HuH-7 (cell line): ENCODE data around the gene SIGLEC7.
A peak's percentile ranks its signal among the peaks of the same experiment; 100 is the strongest.

ENCODE experiments used
- DNase-seq: peaks from one replicate; pipeline ENCODE4 v3.0.0; 2011; ENCODE audit warnings: low spot score

The SIGLEC7 gene

GRCh38 chr19:51142119-51142518, at the start of gene SIGLEC7:
Gene SIGLEC7, plus strand, starts transcription at chr19:51142301. Its CDS starts 69 bp downstream, at chr19:51142370.
- no peak for DNase-seq

- DNase-seq = no peak
Measured at GRCh38 chr19:51093101-51093500, 49.0 kb upstream of the SIGLEC7 start.

- DNase-seq = no peak
Measured at GRCh38 chr19:51093510-51094345, 48.4 kb upstream of the SIGLEC7 start.

DNA sequence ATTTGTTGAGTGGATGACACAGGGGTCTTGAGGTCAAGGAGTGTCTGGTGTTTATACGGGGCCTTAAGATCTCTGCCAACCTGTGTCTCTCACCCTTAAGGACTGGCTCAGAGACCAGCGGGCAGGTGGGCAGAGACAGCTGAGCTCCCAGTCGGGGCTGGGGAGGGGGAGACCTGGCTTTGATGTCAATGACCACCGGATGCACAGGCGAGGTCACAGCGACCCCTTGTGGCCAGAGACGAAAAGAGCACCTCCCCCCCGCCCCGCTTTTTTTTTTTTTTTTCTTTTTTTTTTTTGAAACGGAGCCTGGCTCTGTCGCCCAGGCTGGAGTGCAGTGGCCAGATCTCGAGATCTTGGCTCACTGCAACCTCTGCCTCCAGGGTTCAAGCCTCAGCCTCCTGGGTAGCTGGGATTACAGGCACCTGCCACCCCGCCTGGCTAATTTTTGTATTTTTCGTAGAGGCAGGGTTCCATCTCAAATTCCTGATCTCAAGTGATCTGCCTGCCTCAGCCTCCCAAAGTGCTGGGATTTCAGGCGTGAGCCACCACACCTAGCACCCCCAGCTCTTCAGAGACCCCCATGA, 47.3 kb upstream of the SIGLEC7 start:
- DNase-seq = peak; percentile 84

DNA sequence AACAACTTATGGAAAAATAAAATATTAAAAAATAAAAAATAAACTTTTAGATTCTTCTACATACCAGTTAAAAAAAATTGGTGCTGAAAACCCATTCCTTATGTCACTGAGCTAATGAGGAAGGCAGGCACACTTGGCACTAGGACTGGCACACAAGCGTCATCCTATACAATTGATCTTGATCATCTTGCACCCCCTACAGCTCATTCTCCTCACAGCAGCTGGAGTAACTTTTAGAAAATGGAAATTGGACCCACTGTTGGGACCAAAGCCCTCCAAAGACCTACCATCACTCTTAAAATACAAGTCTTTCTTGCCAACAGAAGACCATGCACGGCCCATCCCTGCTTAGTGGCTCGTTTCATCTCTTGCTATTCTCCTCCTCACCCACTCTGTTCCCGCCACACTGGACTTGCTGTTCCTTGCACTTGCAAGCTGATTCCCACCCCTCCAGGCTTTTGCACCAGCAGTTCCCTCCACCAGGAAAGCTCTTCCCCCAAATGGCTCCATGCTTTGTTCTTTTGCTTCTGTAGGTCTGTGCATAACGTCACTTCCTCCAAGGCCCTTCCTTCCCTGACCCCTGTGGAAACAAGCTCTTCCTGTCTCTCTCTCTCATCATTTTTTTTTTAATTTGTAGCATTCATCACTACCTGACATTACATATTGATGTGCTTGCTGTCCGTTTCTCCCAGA, 45.5 kb upstream of the SIGLEC7 start:
- DNase-seq = peak; percentile 37

DNA sequence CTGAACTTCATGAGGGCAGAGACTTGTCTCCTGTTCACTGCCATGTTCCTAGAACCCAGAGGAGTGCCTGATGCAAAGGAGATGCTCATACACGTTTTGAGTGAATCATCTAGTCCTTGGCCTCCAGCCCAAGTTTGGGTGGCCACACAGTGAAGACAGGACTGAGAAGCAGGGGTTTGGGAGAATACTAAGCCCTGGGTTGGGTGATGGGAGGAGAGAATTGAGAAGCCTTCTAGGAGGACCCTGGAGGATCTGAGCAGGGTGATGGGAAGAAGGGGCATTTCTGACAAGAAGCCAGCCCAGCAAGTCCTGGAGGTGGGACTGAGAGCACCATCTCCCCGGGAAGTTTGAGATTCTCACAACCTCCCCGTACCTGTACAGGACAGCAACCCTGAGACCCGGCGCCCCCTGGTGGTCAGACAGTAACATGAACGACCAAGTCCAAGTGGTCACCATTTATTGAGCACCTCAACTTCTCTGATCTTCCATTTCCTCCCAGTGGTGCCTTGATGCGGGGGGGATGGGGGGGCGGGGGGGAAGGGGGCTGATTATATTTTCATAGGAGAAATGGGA, 44.8 kb upstream of the SIGLEC7 start:
- DNase-seq = peak; percentile 84

- no peak for DNase-seq
Measured at GRCh38 chr19:51097796-51098195, 44.3 kb upstream of the SIGLEC7 start.

DNA sequence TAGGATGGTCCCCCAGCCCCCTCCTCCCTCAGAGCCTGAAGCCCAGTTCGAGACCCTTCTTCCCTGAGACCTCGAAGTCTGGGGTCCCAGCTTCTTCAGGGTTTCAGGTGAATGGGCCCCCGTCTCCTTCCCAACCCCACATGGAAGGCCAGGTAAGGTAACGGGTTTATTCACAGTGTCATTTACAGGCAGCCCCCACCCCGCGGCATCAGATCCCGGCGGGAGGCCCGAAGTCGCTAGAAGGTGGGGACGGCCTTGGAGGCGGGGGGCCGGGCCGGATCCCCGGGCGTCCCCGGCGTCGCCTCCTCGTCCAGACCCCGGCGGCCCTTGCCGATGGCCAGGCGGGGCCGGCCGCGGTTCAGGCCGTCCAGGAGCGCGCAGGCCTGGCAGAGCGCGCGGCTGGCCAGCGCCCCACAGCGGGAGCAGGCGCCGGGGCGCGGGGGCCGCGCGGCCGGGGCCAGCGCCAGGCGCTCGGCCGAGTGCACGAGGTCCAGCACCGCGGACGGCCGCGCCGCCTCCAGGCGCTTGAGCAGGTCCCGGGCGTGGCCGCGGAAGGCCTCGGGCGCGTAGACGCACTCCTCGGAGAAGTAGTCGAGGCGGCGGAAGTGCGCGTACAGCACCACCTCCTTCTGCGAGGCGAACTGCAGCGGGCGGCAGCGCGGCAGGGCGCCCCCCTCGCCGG, 43.6 kb upstream of the SIGLEC7 start:
- DNase-seq = no peak

- DNase-seq = no peak
Measured at GRCh38 chr19:51099047-51099382, 43.1 kb upstream of the SIGLEC7 start.

- DNase-seq = no peak
Measured at GRCh38 chr19:51100601-51101000, 41.5 kb upstream of the SIGLEC7 start.

DNA sequence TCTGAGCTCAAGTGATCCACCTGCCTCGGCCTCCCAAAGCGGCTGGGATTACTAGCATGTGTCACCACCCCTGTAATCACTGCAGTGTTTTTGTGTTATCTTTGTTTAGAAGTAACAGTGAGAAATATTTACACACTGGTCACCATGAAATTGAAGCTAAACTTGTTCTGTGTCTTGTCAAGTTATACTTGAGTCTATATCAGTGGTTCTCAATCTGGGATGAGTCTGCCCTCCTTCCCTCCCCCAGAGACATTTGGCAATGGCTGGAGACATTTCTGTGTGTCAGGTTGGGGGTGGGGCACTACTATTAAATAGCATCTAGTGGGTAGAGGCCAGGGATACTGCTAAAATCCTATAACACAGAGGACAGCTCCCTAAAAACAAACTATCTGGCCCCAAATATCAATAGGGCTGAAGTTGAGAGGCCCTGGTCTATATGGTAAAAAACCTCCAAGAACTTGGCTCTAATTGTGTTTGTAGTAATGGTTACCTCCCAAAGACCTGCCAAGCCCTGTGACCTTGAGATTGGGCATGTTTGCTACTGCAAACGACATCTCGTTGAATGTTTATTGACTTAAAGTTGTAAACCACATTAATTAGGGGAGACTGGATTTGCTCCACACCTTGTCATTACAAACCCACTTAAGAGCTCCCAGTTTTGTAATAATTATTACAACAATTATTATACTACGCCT, 40.8 kb upstream of the SIGLEC7 start:
- DNase-seq = no peak

GRCh38 chr19:51102991-51103390, 39.1 kb upstream of the SIGLEC7 start:
- no peak for DNase-seq

- no peak for DNase-seq
Measured at GRCh38 chr19:51103926-51104341, 38.2 kb upstream of the SIGLEC7 start.

DNA sequence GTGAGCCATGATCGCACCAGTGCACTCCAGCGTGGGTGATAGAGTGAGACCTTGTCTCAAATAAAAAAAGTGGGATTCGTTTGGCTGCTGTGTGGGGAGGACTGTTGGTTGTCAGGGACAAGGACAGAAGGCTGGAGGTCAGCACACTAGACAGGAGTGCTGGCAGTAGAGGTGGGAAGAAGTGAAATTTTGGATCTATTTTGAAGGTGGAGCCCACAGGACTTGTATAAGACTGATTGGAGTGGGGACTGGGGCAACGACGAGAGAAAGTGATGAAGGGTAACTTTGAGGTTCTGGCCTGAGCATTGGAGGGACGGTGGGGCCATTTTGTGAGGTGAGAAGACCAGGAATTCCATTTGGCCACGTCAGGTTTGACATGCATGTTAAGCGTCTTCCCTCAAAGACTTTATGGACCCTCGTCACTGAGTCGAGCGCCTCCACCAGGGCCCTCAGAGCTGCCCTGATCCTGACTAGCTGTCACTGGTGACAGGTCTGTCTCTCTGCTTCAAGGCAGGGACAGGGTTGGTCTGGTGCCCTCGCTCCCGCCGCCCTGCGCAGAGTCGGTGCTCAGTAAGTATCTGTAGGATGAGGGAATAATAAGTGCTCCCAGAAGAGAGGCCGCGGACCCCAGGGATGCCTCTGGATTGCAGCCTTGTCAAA, 34.6 kb upstream of the SIGLEC7 start:
- DNase-seq = peak; percentile 36

- peak; percentile 96 for DNase-seq
Measured at GRCh38 chr19:51108066-51108804, 33.9 kb upstream of the SIGLEC7 start, which contains the start of gene CTU1. Gene CTU1, minus strand, starts transcription at chr19:51108409. Its CDS starts 3,840 bp downstream, at chr19:51104569.

- DNase-seq = no peak
Measured at GRCh38 chr19:51108805-51109146, 33.3 kb upstream of the SIGLEC7 start.

DNA sequence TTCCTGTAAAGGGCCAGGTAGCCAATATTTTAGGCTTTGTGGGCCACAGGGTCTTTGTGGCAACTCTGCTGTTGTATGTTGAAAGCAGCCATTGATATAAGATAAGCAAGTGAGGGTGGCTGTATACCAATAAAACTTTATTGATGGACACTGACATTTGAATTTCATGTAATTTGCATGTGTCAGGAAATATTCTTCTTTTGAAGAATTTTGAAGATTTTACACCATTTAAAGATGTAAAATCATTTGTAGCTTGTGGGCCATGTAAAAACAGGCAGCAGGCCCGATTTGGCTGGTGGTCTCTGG, 31.5 kb upstream of the SIGLEC7 start:
- DNase-seq = no peak

DNA sequence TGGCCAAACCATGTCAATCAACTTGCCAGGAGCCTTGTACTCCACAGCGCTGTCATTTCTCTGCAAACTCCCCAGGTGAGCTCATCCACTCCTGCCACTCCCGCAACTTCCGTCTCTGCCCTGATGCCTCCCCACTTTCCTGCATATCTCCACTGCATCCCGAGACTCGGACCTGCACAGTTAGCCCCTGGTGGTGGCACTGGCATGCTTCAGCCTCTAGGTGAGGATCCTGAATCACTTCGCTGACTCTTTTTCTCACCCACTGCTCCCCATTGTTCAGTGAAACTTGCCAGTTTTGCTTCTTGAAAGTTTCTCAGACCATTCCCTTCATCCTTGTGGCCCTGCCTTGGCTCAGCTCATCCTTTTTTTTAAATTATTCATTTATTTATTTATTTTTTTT, 30.5 kb upstream of the SIGLEC7 start:
- DNase-seq = peak; percentile 42

DNA sequence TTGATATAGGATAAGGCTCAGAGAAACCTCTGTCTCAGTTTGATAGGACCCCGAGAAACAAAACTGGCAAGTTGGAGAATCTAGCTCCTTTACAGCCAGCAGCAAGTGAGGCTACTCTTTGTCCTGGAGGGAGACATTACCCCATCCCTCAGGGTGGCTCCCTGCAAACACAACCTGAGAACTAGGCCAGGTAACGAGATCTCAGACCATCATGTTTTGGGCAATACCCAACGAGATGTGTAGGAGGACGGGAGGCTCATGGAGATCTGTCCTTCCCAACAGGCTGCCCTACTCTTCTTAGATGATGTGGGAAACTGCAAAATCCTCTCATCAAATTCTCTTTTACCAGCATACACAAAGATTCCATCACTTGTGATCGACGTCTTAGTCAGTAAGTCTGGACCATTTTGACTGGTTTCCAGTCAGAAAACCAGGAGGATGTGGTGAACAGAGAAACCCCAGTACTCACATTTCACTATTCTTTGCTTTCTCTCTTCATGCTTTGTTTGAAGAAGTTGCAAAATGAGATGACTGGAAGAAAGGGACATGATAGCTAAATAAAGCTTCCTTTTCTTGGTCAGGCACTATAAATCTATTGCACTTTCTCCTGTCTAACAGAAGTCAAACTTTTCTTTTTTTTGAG, 27.9 kb upstream of the SIGLEC7 start:
- no peak for DNase-seq

DNA sequence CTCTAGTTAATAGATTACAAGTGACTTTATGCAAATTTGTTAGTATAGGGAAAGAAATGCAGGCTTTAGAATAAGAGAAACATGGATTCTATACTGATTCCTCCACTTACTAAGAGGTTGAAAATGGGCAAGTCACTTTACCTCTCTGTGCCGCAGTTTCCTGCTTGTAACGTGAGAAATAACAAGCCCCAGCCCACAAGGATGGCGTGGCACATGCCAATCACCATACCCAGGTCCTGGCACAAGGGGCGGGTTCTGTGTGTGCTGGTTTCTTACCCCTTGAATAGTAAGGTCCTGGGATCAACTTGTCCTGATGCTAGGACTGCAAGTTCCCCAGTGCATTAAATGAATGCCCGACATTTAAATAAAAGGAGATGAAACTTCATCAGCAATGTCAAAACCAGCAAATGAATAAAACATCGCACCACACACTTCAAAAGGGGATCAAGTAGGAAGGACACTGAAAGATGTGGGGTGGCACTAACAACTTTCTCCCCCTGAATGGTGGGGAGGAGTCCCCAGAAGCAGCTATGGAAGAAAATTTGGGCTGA, 25.3 kb upstream of the SIGLEC7 start:
- DNase-seq = no peak
